ENCODE measurements around the gene CAPN13. TPM values are rescaled to one million over a fixed set of nuclear protein-coding genes. Genes with fewer than 3 reads are reported as not detected.

Gene CAPN13
- total RNA-seq, 1 experiment from 2014 or later, result not detected

DNA sequence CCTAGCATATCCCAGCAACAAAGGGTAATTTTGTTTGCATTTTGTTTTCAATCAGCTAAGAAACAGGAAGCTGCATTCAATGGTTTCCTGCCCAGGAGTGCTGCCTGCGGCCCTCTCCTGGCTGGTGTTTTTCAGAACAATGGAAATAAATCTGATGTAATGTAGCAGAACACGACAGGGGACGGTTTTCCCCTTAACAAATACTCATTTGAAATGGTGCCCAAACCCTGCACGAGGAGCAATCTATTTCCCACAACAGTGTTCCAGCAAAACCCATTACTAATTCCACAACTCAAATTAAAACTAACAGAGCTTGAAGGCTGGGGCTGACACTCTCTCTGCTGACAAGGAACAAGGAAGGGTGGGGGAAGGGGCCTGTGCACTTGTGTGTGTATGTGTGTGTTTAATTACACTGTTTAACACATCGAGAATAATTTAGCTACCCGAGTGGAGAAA lies 8.7 kb downstream of the CAPN13 start:
- no peak overlapping the region for H2AFZ ChIP-seq (ENCODE audit: low read length)

DNA sequence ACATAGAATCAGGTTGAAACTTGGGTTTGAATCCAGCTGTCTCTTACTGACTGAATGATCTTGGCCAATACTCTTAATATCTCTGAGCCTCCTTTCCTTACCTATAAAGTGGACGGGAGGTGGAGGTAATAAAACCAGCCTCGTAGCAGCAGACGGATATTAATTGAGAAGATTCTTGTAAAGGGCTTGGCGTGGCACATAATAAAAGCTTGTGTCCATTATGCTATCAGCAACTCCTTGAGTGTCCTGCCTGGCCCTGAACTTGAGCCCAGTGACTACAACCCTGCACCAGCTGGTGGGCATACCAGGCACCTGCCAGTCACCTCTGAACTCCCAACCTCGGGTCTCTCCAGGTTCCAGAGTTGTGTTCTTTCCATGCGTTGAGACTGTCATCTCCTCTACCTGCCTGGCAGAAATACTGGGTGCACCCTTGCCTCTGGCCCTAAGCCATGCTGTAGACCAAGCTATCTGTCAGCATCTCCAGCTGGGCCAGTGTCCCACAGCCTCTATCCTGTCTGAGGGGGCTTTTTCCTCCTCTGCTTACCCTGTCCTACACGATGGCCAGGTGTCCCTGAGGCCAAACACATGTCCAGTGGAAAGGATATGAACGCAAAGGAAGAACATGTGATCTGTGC lies 9.7 kb downstream of the CAPN13 start:
- H3K9ac ChIP-seq (ENCODE audit: low read length), result no peak overlapping the region
- no peak overlapping the region for H3K27ac ChIP-seq (ENCODE audit: low read length)
- no peak overlapping the region for H3K4me2 ChIP-seq (ENCODE audit: low read depth, low read length, poor library complexity, severe bottlenecking)
- no peaks in the 10 kb centered on the region for H3K36me3 ChIP-seq (ENCODE audit: insufficient read depth, low read length)
- H3K4me3 ChIP-seq (ENCODE audit: low read length), result no peak overlapping the region
- no peak overlapping the region for H2AFZ ChIP-seq (ENCODE audit: low read length)
- no peaks in the 10 kb centered on the region for H3K9me2 ChIP-seq (replicated peaks; ENCODE audit: insufficient read depth, low read length)
- no peaks in the 10 kb centered on the region for H3K27me3 ChIP-seq (ENCODE audit: low read length)
- no peaks in the 10 kb centered on the region for H3K9me3 ChIP-seq (ENCODE audit: low read length)
- no peaks in the 10 kb centered on the region for H4K20me1 ChIP-seq (ENCODE audit: insufficient read depth, low read depth, low read length)
- H3K4me1 ChIP-seq (ENCODE audit: low read length), result no peaks in the 10 kb centered on the region
- no peaks in the 10 kb centered on the region for H3K79me2 ChIP-seq (ENCODE audit: low read length)
- DNase-seq, result no peak

More for the DNA sequence above, 8.7 kb downstream of the CAPN13 start:
- Histone ChIP-seq H3K36me3 (ENCODE audit: insufficient read depth, low read length) (no peaks in the 10 kb centered on the region), H3K4me3 (ENCODE audit: low read length) (no peak overlapping the region), H3K9me3 (ENCODE audit: low read length) (no peaks in the 10 kb centered on the region), H3K4me2 (ENCODE audit: low read depth, low read length, poor library complexity, severe bottlenecking) (no peak overlapping the region), H3K9ac (ENCODE audit: low read length) (no peak overlapping the region), H3K79me2 (ENCODE audit: low read length) (no peaks in the 10 kb centered on the region), H3K27me3 (ENCODE audit: low read length) (no peaks in the 10 kb centered on the region), H3K9me2 (replicated peaks; ENCODE audit: insufficient read depth, low read length) (no peaks in the 10 kb centered on the region), H3K4me1 (ENCODE audit: low read length) (no peaks in the 10 kb centered on the region), H4K20me1 (ENCODE audit: insufficient read depth, low read depth, low read length) (no peaks in the 10 kb centered on the region), H3K27ac (ENCODE audit: low read length) (no peak overlapping the region)
- DNase-seq, result no peak

DNA sequence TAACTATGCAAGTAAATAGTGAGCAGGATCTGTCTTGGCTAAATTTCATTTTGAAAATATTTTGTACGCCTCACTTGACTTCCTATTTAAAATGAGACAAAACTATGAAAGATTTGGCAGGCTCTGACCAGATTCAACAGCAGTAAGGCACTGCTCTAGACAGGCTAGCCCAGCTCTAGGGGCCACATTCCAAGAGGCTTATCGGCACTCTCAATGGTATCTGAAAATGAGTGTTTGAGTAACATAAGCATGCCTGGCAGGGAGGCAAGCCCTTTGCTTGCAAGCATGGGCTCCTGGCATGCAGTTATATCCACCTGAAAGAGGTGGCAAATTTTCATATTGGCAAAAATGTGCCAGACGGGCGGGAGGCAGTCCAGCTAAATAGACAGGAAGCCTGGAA lies 10.5 kb downstream of the CAPN13 start:
- no peaks in the 10 kb centered on the region for H3K79me2 ChIP-seq (ENCODE audit: low read length)
- H3K27ac ChIP-seq (ENCODE audit: low read length), result no peak overlapping the region
- no peaks in the 10 kb centered on the region for H3K4me1 ChIP-seq (ENCODE audit: low read length)
- no peak overlapping the region for H3K9ac ChIP-seq (ENCODE audit: low read length)
- H3K9me3 ChIP-seq (ENCODE audit: low read length), result no peaks in the 10 kb centered on the region
- no peaks in the 10 kb centered on the region for H4K20me1 ChIP-seq (ENCODE audit: insufficient read depth, low read depth, low read length)
- no peaks in the 10 kb centered on the region for H3K9me2 ChIP-seq (replicated peaks; ENCODE audit: insufficient read depth, low read length)
- DNase-seq, result no peak
- no peaks in the 10 kb centered on the region for H3K36me3 ChIP-seq (ENCODE audit: insufficient read depth, low read length)
- no peak overlapping the region for H2AFZ ChIP-seq (ENCODE audit: low read length)
- no peaks in the 10 kb centered on the region for H3K27me3 ChIP-seq (ENCODE audit: low read length)
- H3K4me2 ChIP-seq (ENCODE audit: low read depth, low read length, poor library complexity, severe bottlenecking), result no peak overlapping the region
- H3K4me3 ChIP-seq (ENCODE audit: low read length), result no peak overlapping the region

DNA sequence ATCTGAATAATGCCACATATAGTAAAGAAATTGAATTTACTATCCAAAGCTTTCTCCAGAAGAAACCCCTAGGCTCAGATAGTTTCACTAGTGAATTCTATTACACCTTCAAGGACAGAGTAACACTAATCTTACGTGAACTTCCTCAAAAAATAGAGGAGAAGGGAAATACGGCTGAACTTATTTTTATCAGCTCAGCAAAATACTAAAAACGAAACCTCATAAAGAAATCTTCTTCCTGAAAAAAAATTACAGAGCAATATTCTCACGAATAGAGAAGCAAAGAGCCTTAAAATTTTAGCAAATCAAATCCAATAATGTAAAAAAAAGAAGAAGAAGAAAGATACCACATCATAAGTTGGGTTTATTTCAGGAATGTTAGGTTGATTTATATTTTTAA lies 14.7 kb downstream of the CAPN13 start:
- H4K20me1 ChIP-seq (ENCODE audit: insufficient read depth, low read depth, low read length), result no peaks in the 10 kb centered on the region
- no peaks in the 10 kb centered on the region for H3K27me3 ChIP-seq (ENCODE audit: low read length)
- no peaks in the 10 kb centered on the region for H3K9me3 ChIP-seq (ENCODE audit: low read length)
- H3K4me3 ChIP-seq (ENCODE audit: low read length), result no peak overlapping the region
- no peaks in the 10 kb centered on the region for H3K9me2 ChIP-seq (replicated peaks; ENCODE audit: insufficient read depth, low read length)
- no peaks in the 10 kb centered on the region for H3K79me2 ChIP-seq (ENCODE audit: low read length)
- no peak for DNase-seq
- no peaks in the 10 kb centered on the region for H3K36me3 ChIP-seq (ENCODE audit: insufficient read depth, low read length)
- H2AFZ ChIP-seq (ENCODE audit: low read length), result no peak overlapping the region
- no peak overlapping the region for H3K4me2 ChIP-seq (ENCODE audit: low read depth, low read length, poor library complexity, severe bottlenecking)
- H3K9ac ChIP-seq (ENCODE audit: low read length), result no peak overlapping the region
- no peaks in the 10 kb centered on the region for H3K4me1 ChIP-seq (ENCODE audit: low read length)
- H3K27ac ChIP-seq (ENCODE audit: low read length), result no peak overlapping the region

DNA sequence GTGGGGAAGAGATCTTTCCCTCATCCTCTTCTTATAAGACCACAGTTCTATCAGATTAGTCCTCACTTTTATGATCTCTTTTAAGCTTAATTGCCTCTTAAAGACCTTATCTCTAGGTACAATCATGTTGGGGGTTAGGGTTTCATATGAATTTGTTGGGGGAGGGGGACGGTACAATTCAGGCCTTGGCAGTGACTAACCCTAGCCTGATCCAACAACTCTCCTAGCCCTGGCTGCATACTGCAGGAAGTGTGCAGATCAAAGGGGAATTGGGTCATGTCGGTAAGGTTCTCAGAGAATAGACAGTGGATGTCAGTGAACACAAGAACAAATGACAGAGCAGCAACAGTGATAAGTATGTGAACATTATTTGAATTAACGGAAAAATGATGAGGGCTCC lies 16.4 kb downstream of the CAPN13 start:
- H3K9ac ChIP-seq (ENCODE audit: low read length), result no peak overlapping the region
- H4K20me1 ChIP-seq (ENCODE audit: insufficient read depth, low read depth, low read length), result no peaks in the 10 kb centered on the region
- no peaks in the 10 kb centered on the region for H3K4me1 ChIP-seq (ENCODE audit: low read length)
- no peaks in the 10 kb centered on the region for H3K36me3 ChIP-seq (ENCODE audit: insufficient read depth, low read length)
- no peaks in the 10 kb centered on the region for H3K9me2 ChIP-seq (replicated peaks; ENCODE audit: insufficient read depth, low read length)
- no peaks in the 10 kb centered on the region for H3K9me3 ChIP-seq (ENCODE audit: low read length)
- H3K27me3 ChIP-seq (ENCODE audit: low read length), result no peaks in the 10 kb centered on the region
- no peaks in the 10 kb centered on the region for H3K79me2 ChIP-seq (ENCODE audit: low read length)
- H2AFZ ChIP-seq (ENCODE audit: low read length), result no peak overlapping the region
- H3K27ac ChIP-seq (ENCODE audit: low read length), result no peak overlapping the region
- no peak overlapping the region for H3K4me3 ChIP-seq (ENCODE audit: low read length)
- no peak for DNase-seq
- no peak overlapping the region for H3K4me2 ChIP-seq (ENCODE audit: low read depth, low read length, poor library complexity, severe bottlenecking)

DNA sequence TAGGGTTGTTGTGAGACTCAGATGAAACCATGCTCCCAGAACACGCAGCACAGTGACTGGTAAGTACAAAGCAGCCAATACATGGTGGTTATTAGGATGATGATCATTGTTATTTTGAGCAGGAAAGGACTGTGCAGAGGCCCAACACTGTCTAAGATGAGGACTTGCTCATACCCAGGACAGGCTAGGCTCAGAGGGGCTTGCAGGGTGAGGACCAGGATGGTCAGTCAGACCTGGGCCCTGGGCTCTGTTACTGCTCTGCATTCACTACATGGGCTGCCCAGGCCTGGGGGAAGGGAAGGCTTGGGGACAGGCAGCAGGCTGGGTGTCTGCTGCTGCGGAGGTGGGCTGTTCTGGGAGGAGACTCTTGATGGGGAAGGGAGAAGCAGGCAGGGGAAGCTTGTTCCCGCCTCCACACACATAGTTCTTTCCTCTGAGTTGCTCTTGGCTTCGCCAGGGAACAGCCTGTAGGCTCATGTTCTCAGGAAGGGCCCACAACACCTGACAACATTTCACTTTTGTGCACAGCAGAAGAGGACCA lies 17.5 kb downstream of the CAPN13 start:
- Histone ChIP-seq H3K79me2 (ENCODE audit: low read length) (no peaks in the 10 kb centered on the region), H3K4me3 (ENCODE audit: low read length) (no peak overlapping the region), H2AFZ (ENCODE audit: low read length) (no peak overlapping the region), H4K20me1 (ENCODE audit: insufficient read depth, low read depth, low read length) (no peaks in the 10 kb centered on the region), H3K27me3 (ENCODE audit: low read length) (no peaks in the 10 kb centered on the region), H3K9ac (ENCODE audit: low read length) (no peak overlapping the region), H3K27ac (ENCODE audit: low read length) (no peak overlapping the region), H3K4me2 (ENCODE audit: low read depth, low read length, poor library complexity, severe bottlenecking) (no peak overlapping the region), H3K9me3 (ENCODE audit: low read length) (no peaks in the 10 kb centered on the region), H3K9me2 (replicated peaks; ENCODE audit: insufficient read depth, low read length) (no peaks in the 10 kb centered on the region), H3K4me1 (ENCODE audit: low read length) (no peaks in the 10 kb centered on the region), H3K36me3 (ENCODE audit: insufficient read depth, low read length) (no peaks in the 10 kb centered on the region)
- DNase-seq, result no peak

DNA sequence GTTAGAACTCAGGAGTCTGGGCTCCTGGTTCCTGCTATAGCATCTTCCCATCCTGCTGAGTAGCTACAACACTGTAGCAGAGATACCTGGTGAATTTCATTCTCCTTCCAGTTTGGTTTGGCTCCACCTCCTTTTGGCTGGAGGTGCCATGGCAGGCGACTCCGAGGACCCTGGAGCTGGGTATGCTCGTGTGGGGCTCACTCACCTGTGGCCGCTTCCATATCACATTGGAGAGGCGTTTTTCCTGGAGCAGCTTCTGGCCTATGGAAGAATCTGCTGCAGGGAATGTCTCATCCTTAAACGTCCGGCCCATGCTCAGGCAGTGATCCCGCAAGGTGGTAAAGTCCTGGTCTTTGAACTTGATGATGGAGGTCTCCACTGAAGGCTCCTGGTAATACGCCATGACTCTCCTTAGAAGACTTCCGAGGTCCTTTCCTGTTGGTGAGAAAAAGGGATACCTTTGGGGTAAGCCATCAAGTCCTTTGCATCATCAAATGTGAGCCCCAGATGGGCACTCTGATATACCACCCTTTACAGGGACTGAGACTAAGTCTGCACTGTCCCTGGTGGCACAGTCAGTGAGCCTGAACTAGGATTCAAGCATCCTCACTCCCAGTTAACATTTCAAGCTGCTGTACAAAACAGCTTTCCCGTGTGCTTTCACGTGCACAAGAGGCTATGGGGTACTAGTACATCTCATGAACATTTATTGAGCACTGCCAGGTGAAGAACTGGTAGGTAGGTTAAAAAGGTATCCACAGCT lies 20.1 kb downstream of the CAPN13 start:
- Histone ChIP-seq H3K79me2 (ENCODE audit: low read length) (no peaks in the 10 kb centered on the region), H3K36me3 (ENCODE audit: insufficient read depth, low read length) (no peaks in the 10 kb centered on the region), H3K4me3 (ENCODE audit: low read length) (no peak overlapping the region), H3K9me2 (replicated peaks; ENCODE audit: insufficient read depth, low read length) (no peaks in the 10 kb centered on the region), H3K9ac (ENCODE audit: low read length) (no peak overlapping the region), H4K20me1 (ENCODE audit: insufficient read depth, low read depth, low read length) (no peaks in the 10 kb centered on the region), H3K27ac (ENCODE audit: low read length) (no peak overlapping the region), H3K4me1 (ENCODE audit: low read length) (no peaks in the 10 kb centered on the region), H3K27me3 (ENCODE audit: low read length) (no peaks in the 10 kb centered on the region), H3K9me3 (ENCODE audit: low read length) (no peaks in the 10 kb centered on the region), H2AFZ (ENCODE audit: low read length) (no peak overlapping the region), H3K4me2 (ENCODE audit: low read depth, low read length, poor library complexity, severe bottlenecking) (no peak overlapping the region)
- DNase-seq, result no peak

DNA sequence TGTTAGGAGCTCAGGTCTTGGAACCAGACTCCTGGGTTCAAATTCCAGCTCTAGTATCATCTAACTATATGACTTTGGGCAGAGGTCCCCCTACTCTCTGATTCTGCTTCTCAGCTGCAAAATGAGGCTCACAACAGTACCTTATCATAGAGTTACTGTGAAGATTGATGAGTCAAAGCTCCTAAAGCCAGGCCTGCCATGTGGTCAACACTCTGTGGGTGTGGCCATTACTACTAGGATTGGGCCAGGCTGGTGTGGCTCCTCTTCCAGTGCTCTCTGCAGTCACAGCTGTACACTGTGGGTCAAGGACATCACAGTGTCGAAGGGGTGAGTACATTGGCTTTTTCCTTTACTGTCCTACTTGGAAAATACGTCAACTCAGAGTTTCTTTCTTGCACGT lies 22.6 kb downstream of the CAPN13 start:
- Histone ChIP-seq H3K9me3 (ENCODE audit: low read length) (no peaks in the 10 kb centered on the region), H4K20me1 (ENCODE audit: insufficient read depth, low read depth, low read length) (no peaks in the 10 kb centered on the region), H3K4me3 (ENCODE audit: low read length) (no peak overlapping the region), H3K4me2 (ENCODE audit: low read depth, low read length, poor library complexity, severe bottlenecking) (no peak overlapping the region), H3K9me2 (replicated peaks; ENCODE audit: insufficient read depth, low read length) (no peaks in the 10 kb centered on the region), H3K36me3 (ENCODE audit: insufficient read depth, low read length) (no peaks in the 10 kb centered on the region), H3K9ac (ENCODE audit: low read length) (no peak overlapping the region), H3K27me3 (ENCODE audit: low read length) (no peaks in the 10 kb centered on the region), H3K27ac (ENCODE audit: low read length) (no peak overlapping the region), H3K4me1 (ENCODE audit: low read length) (no peaks in the 10 kb centered on the region), H3K79me2 (ENCODE audit: low read length) (no peaks in the 10 kb centered on the region), H2AFZ (ENCODE audit: low read length) (no peak overlapping the region)
- DNase-seq, result no peak
